Astrocyte (in vitro differentiated cells and primary cell): ENCODE data around the gene SETMAR. TPM values are rescaled to one million over a fixed set of nuclear protein-coding genes. Genes with fewer than 3 reads are reported as not detected.

ENCODE experiments used
- DNase-seq: peaks from one replicate; pipeline ENCODE4 v3.0.0-alpha.2; 2010; ENCODE audit warnings: low read depth
- FAIRE-seq: peaks from 2 replicates; lab custom pipeline; 2011; peaks lifted over from hg19 to GRCh38; lab: Jason Lieb, UNC
- H2AFZ ChIP-seq: 2 replicates; pipeline ENCODE4 v1.6.0; 2012; ENCODE audit warnings: low read depth, low read length, inconsistent platforms
- H3K27ac ChIP-seq: 2 replicates; pipeline ENCODE4 v1.5.1; 2011; ENCODE audit warnings: low read depth, low read length, inconsistent platforms
- H3K27me3 ChIP-seq: 2 replicates; pipeline ENCODE4 v1.6.0; 2011; ENCODE audit warnings: low read length, inconsistent platforms; ENCODE audit not compliant: insufficient read depth
- H3K36me3 ChIP-seq: 2 replicates; pipeline ENCODE4 v1.5.1; 2011; ENCODE audit warnings: low read length, inconsistent platforms; ENCODE audit not compliant: insufficient read depth
- H3K4me1 ChIP-seq: 2 replicates; pipeline ENCODE4 v1.5.1; 2011; ENCODE audit warnings: low read length, inconsistent platforms; ENCODE audit not compliant: insufficient read depth
- H3K4me2 ChIP-seq: 2 replicates; pipeline ENCODE4 v1.6.0; 2012; ENCODE audit warnings: low read length, inconsistent platforms
- H3K4me3 ChIP-seq: 2 replicates; pipeline ENCODE4 v1.5.1; 2011; ENCODE audit warnings: low read depth, mild to moderate bottlenecking, low read length, inconsistent platforms; ENCODE audit not compliant: insufficient read depth
- H3K79me2 ChIP-seq: 2 replicates; pipeline ENCODE4 v1.6.0; 2012; ENCODE audit warnings: mild to moderate bottlenecking, low read length, inconsistent platforms; ENCODE audit not compliant: insufficient read depth
- H3K9ac ChIP-seq: 2 replicates; pipeline ENCODE4 v1.6.0; 2012; ENCODE audit warnings: mild to moderate bottlenecking, low read length, inconsistent platforms
- H3K9me3 ChIP-seq: 2 replicates; pipeline ENCODE4 v1.5.1; 2012; ENCODE audit warnings: low read depth, mild to moderate bottlenecking, low read length, inconsistent platforms; ENCODE audit not compliant: insufficient read depth
- H4K20me1 ChIP-seq: 2 replicates; pipeline ENCODE4 v1.6.0; 2012; ENCODE audit warnings: low read length, inconsistent platforms; ENCODE audit not compliant: insufficient read depth
- H3K27ac Mint-ChIP-seq: one replicate; pipeline ENCODE4 v1.8.0; 2021; ENCODE audit warnings: mild to moderate bottlenecking, mixed read lengths; ENCODE audit not compliant: unreplicated experiment
- H3K27me3 Mint-ChIP-seq: one replicate; pipeline ENCODE4 v1.8.0; 2021; ENCODE audit warnings: low read depth, mixed read lengths; ENCODE audit not compliant: unreplicated experiment
- H3K36me3 Mint-ChIP-seq: one replicate; pipeline ENCODE4 v1.8.0; 2021; ENCODE audit warnings: low read depth, mixed read lengths; ENCODE audit not compliant: unreplicated experiment
- H3K4me1 Mint-ChIP-seq: one replicate; pipeline ENCODE4 v1.8.0; 2021; ENCODE audit warnings: low read depth, mixed read lengths; ENCODE audit not compliant: unreplicated experiment
- H3K4me3 Mint-ChIP-seq: one replicate; pipeline ENCODE4 v1.8.0; 2021; ENCODE audit warnings: mild to moderate bottlenecking, moderate library complexity, mixed read lengths; ENCODE audit not compliant: unreplicated experiment
- H3K9me3 Mint-ChIP-seq: one replicate; pipeline ENCODE4 v1.8.0; 2021; ENCODE audit warnings: mild to moderate bottlenecking, mixed read lengths; ENCODE audit not compliant: unreplicated experiment
- CTCF ChIP-seq: IDR thresholded peaks from 2 replicates; pipeline ENCODE4 v1.5.1; 2011; ENCODE audit warnings: low read depth, mild to moderate bottlenecking, inconsistent platforms, low read length, moderate library complexity; ENCODE audit not compliant: insufficient read depth
- EZH2 ChIP-seq: IDR thresholded peaks from 2 replicates; pipeline ENCODE4 v1.6.1; 2012; ENCODE audit warnings: mild to moderate bottlenecking, low read length, inconsistent platforms; ENCODE audit not compliant: insufficient read depth
- total RNA-seq: library from RNA; stranded (reverse); gene quantifications from 2 replicates; pipeline ENCODE4 v1.2.1, GENCODE V29; 2021

The SETMAR gene
- total RNA-seq, 1 donor from 2014 or later = 10.9 TPM

- Mint-ChIP-seq H3K36me3 (peaks cover 4% of the 10 kb centered on the region), H3K27me3 (no peaks in the 10 kb centered on the region), H3K4me3 (no peak overlapping the region), H3K27ac (no peak overlapping the region), H3K4me1 (peaks cover 8% of the 10 kb centered on the region), H3K9me3 (no peaks in the 10 kb centered on the region)
- peaks cover 4% of the 10 kb centered on the region for H3K4me1 ChIP-seq
- H3K9me3 ChIP-seq = no peaks in the 10 kb centered on the region
- no peaks in the 10 kb centered on the region for H3K36me3 ChIP-seq
- DNase-seq (no peak), FAIRE-seq (no peak)
- TF ChIP-seq CTCF (no peak), EZH2 (no peak)
- no peak overlapping the region for H2AFZ ChIP-seq
- no peak overlapping the region for H3K9ac ChIP-seq
- no peak overlapping the region for H3K27ac ChIP-seq
- no peak overlapping the region for H3K4me3 ChIP-seq
- no peak overlapping the region for H3K4me2 ChIP-seq
- H3K27me3 ChIP-seq = no peaks in the 10 kb centered on the region
- H4K20me1 ChIP-seq = peaks cover 12% of the 10 kb centered on the region
- H3K79me2 ChIP-seq = peaks cover 27% of the 10 kb centered on the region
Measured at GRCh38 chr3:4306860-4307259, 3.7 kb downstream of the SETMAR start.

- peaks cover 12% of the 10 kb centered on the region for H4K20me1 ChIP-seq
- Mint-ChIP-seq H3K9me3 (no peaks in the 10 kb centered on the region), H3K27me3 (no peaks in the 10 kb centered on the region), H3K36me3 (peaks cover 7% of the 10 kb centered on the region), H3K27ac (no peak overlapping the region), H3K4me3 (no peak overlapping the region), H3K4me1 (peaks cover 14% of the 10 kb centered on the region)
- H2AFZ ChIP-seq = no peak overlapping the region
- no peak overlapping the region for H3K27ac ChIP-seq
- H3K4me1 ChIP-seq = no peaks in the 10 kb centered on the region
- no peaks in the 10 kb centered on the region for H3K36me3 ChIP-seq
- peaks cover 17% of the 10 kb centered on the region for H3K79me2 ChIP-seq
- no peaks in the 10 kb centered on the region for H3K27me3 ChIP-seq
- FAIRE-seq (no peak), DNase-seq (no peak)
- H3K4me3 ChIP-seq = no peak overlapping the region
- H3K4me2 ChIP-seq = no peak overlapping the region
- no peaks in the 10 kb centered on the region for H3K9me3 ChIP-seq
- no peak for TF ChIP-seq CTCF
- H3K9ac ChIP-seq = no peak overlapping the region
Measured at GRCh38 chr3:4309491-4310128, 6.4 kb downstream of the SETMAR start.

- Histone ChIP-seq H3K79me2 (peaks cover 15% of the 10 kb centered on the region), H3K36me3 (no peaks in the 10 kb centered on the region), H3K9ac (no peak overlapping the region), H3K9me3 (no peaks in the 10 kb centered on the region), H4K20me1 (peaks cover 12% of the 10 kb centered on the region), H3K4me3 (no peak overlapping the region), H3K27me3 (no peaks in the 10 kb centered on the region), H3K27ac (no peak overlapping the region), H3K4me1 (no peaks in the 10 kb centered on the region), H2AFZ (no peak overlapping the region), H3K4me2 (no peak overlapping the region)
- FAIRE-seq = no peak
- Mint-ChIP-seq H3K36me3 (peaks cover 8% of the 10 kb centered on the region), H3K9me3 (no peaks in the 10 kb centered on the region), H3K4me1 (peaks cover 14% of the 10 kb centered on the region), H3K27me3 (no peaks in the 10 kb centered on the region), H3K27ac (no peak overlapping the region), H3K4me3 (no peak overlapping the region)
- no peak for DNase-seq
- TF ChIP-seq CTCF (no peak), EZH2 (no peak)
Measured at GRCh38 chr3:4310971-4311370, 7.8 kb downstream of the SETMAR start.
